GM12878 (cell line): ENCODE data around the gene SHB. TPM values are rescaled to one million over a fixed set of nuclear protein-coding genes. Genes with fewer than 3 reads are reported as not detected.

ENCODE experiments used
- ATAC-seq: fragments of 200-7000 bp; cut with Tn5 transposase; 3 replicates; pipeline ENCODE4 v1.9.1; 2020; ENCODE audit warnings: mild to moderate bottlenecking, moderate library complexity
- BruUV-seq: library from RNA; stranded (reverse); fragments of 400-500 nt; replicated peaks from 2 replicates; lab custom pipeline; 2021; lab: Mats Ljungman, UMichigan
- CTCF ChIA-PET: fragments of 300-600 bp; sonication (Branson Sonifier 250); formaldehyde crosslinking; extraction: SDS; loops from one replicate; lab custom pipeline; 2021; ENCODE audit warnings: inconsistent platforms; lab: Yijun Ruan, JAX
- POLR2A ChIA-PET: fragments of 350-600 bp; formaldehyde crosslinking; extraction: SDS; loops from one replicate; lab custom pipeline; 2021; ENCODE audit warnings: inconsistent platforms; lab: Charles Lee
- RAD21 ChIA-PET: fragments of 300-600 bp; sonication (Branson Sonifier 250); formaldehyde crosslinking; loops from one replicate; lab custom pipeline; 2023; ENCODE audit warnings: antibody characterized with exemption; ENCODE audit not compliant: unreplicated experiment; lab: Charles Lee
- SMC1A ChIA-PET: fragments of 300-600 bp; sonication (Branson Sonifier 250); formaldehyde crosslinking; loops from one replicate; lab custom pipeline; 2023; ENCODE audit not compliant: unreplicated experiment, uncharacterized antibody; lab: Charles Lee
- DNase-seq: peaks from one replicate; pipeline ENCODE4 v3.0.0-alpha.2; 2011; ENCODE audit warnings: low read depth, low spot score
- FAIRE-seq: peaks from 3 replicates; lab custom pipeline; 2011; peaks lifted over from hg19 to GRCh38; lab: Jason Lieb, UNC
- H2AFZ ChIP-seq: 2 replicates; pipeline ENCODE4 v1.6.0; 2011; ENCODE audit warnings: low read depth, low read length, control low read depth; ENCODE audit not compliant: control insufficient read depth
- H3K27ac ChIP-seq: 2 replicates; pipeline ENCODE4 v1.5.1; 2011; ENCODE audit warnings: control low read depth; ENCODE audit not compliant: control insufficient read depth, insufficient read depth
- H3K27me3 ChIP-seq, 2 experiments: replicated peaks in 1 of 2; 2 replicates each; pipeline versions ENCODE4 v1.6.0 to v1.6.1; 2011; ENCODE audit warnings: low read length in 1 of 2; ENCODE audit not compliant: control insufficient read depth in 2 of 2, insufficient read depth in 2 of 2
- H3K36me3 ChIP-seq, 2 experiments: 2 replicates each; pipeline ENCODE4 v1.5.1; 2011; ENCODE audit warnings: low read length in 1 of 2; ENCODE audit not compliant: control insufficient read depth in 2 of 2, insufficient read depth in 2 of 2
- H3K4me1 ChIP-seq: 2 replicates; pipeline ENCODE4 v1.6.1; 2011; ENCODE audit warnings: mild to moderate bottlenecking, low read length, moderate library complexity, mixed read lengths; ENCODE audit not compliant: control insufficient read depth, insufficient read depth
- H3K4me2 ChIP-seq: 2 replicates; pipeline ENCODE4 v1.6.0; 2011; ENCODE audit warnings: control low read depth; ENCODE audit not compliant: control insufficient read depth, insufficient read depth
- H3K4me3 ChIP-seq: fragments of 200-600 bp; sonication (generic); 2 replicates; pipeline ENCODE4 v1.5.1; 2016
- H3K79me2 ChIP-seq: 2 replicates; pipeline ENCODE4 v1.6.0; 2011; ENCODE audit warnings: low read length; ENCODE audit not compliant: control insufficient read depth, insufficient read depth
- H3K9ac ChIP-seq: 2 replicates; pipeline ENCODE4 v1.8.0; 2011; ENCODE audit warnings: low read length, control low read depth, mixed read lengths; ENCODE audit not compliant: control insufficient read depth, insufficient read depth
- H3K9me3 ChIP-seq: replicated peaks from 3 replicates; pipeline ENCODE4 v1.5.1; 2011; ENCODE audit warnings: mild to moderate bottlenecking, low read length; ENCODE audit not compliant: control insufficient read depth, insufficient read depth
- H4K20me1 ChIP-seq: 2 replicates; pipeline ENCODE4 v1.6.0; 2011; ENCODE audit not compliant: control insufficient read depth, insufficient read depth
- E4F1 ChIP-seq: fragments of 450-650 bp; IDR thresholded peaks from 2 replicates; pipeline ENCODE4 v1.6.1; 2018; ENCODE audit warnings: borderline replicate concordance, mild to moderate bottlenecking; ENCODE audit not compliant: partially characterized antibody
- FOS ChIP-seq: IDR thresholded peaks from 3 replicates; pipeline ENCODE4 v1.6.1; 2011; ENCODE audit warnings: borderline replicate concordance; ENCODE audit not compliant: insufficient read length; ENCODE audit errors: extremely low read depth
- FOXK2 ChIP-seq: fragments of 450-650 bp; IDR thresholded peaks from 2 replicates; pipeline ENCODE4 v1.6.1; 2017; ENCODE audit warnings: mild to moderate bottlenecking, moderate library complexity
- FOXM1 ChIP-seq: IDR thresholded peaks from 2 replicates; pipeline ENCODE4 v1.6.1; 2012; ENCODE audit warnings: low read depth, mild to moderate bottlenecking, inconsistent platforms, low read length, moderate library complexity
- LARP7 ChIP-seq: fragments of 450-650 bp; IDR thresholded peaks from 2 replicates; pipeline ENCODE4 v1.6.1; 2017; ENCODE audit warnings: mild to moderate bottlenecking
- NR2C1 ChIP-seq: fragments of 450-650 bp; IDR thresholded peaks from 2 replicates; pipeline ENCODE4 v1.6.1; 2017; ENCODE audit warnings: antibody characterized with exemption, mild to moderate bottlenecking, moderate library complexity
- NR2C2 ChIP-seq: IDR thresholded peaks from 2 replicates; pipeline ENCODE4 v1.6.1; 2011; ENCODE audit warnings: borderline replicate concordance, low read depth; ENCODE audit not compliant: control insufficient read depth, insufficient read length
- POLR2AphosphoS2 ChIP-seq: IDR thresholded peaks from 2 replicates; pipeline ENCODE4 v1.6.1; 2011; ENCODE audit warnings: low read depth, mild to moderate bottlenecking, low read length, improper control_type of control experiment, moderate library complexity
- RCOR1 ChIP-seq: conservative IDR thresholded peaks from 2 replicates; pipeline ENCODE4 v1.6.1; 2012; ENCODE audit warnings: low read depth, low read length, improper control_type of control experiment
- RELA ChIP-seq: fragments of 450-650 bp; IDR thresholded peaks from 2 replicates; pipeline ENCODE4 v1.8.0; 2014; ENCODE audit warnings: borderline replicate concordance; ENCODE audit not compliant: partially characterized antibody
- SUPT20H ChIP-seq: IDR thresholded peaks from 2 replicates; pipeline ENCODE4 v1.6.1; 2011; ENCODE audit warnings: low read depth, mild to moderate bottlenecking, low read length, moderate library complexity, borderline replicate concordance; ENCODE audit not compliant: control insufficient read depth
- ZBTB11 ChIP-seq: fragments of 450-650 bp; formaldehyde crosslinking; IDR thresholded peaks from 2 replicates; pipeline ENCODE4 v1.5.0; 2022; ENCODE audit warnings: mild to moderate bottlenecking, missing genetic modification characterization
- WGBS: methylation state at CpG from one replicate; pipeline ENCODE4 v1.1.6; 2016; ENCODE audit warnings: low lambda C conversion rate; ENCODE audit not compliant: insufficient replicate concordance, insufficient coverage; ENCODE audit errors: missing lambda C conversion rate; 5-methylcytosine and 5-hydroxymethylcytosine counted together
- in situ Hi-C: fragments of 300-500 bp; cut with MboI; formaldehyde crosslinking; loops from 9 replicates; pipeline ENCODE4 v1.14.3; 2018; ENCODE audit warnings: mixed read lengths
- intact Hi-C: fragments of 100-400 bp; cut with micrococcal nuclease; formaldehyde crosslinking; loops from one replicate; pipeline ENCODE4 v1.14.2; 2022; ENCODE audit not compliant: unreplicated experiment
- polyA plus RNA-seq, 11 experiments: library from polyadenylated mRNA; depleted of rRNA in 4 of 11; unstranded in 6 of 11; stranded (reverse) in 5 of 11; fragments of >200 nt; fragmentation: Nextera tagmentation in 4 of 11; fragmentation: Illumina TruSeq in 1 of 11; extraction: Ambion mirVana in 4 of 11; extraction: Trizol in 1 of 11; gene quantifications; 1 replicate in 1 of 11; 2 replicates in 10 of 11; pipeline versions ENCODE4 v1.2.1 to v1.2.3, GENCODE V29; 2011 to 2016; ENCODE audit warnings: inconsistent platforms in 2 of 11, missing spikeins in 2 of 11, low read depth in 1 of 11
- total RNA-seq, 4 experiments: library from RNA; depleted of rRNA in 3 of 4; stranded (reverse); fragments of >200 nt in 3 of 4; fragmentation: Illumina TruSeq in 1 of 4; extraction: Trizol in 1 of 4; gene quantifications; 2 replicates each; pipeline versions ENCODE4 v1.2.1 to v1.2.3, GENCODE V29; 2013 to 2021
- TF ChIP-seq, protein P1 (sequence below): fragments of 450-650 bp; IDR thresholded peaks from 2 replicates; pipeline ENCODE4 v1.6.1; 2014; ENCODE audit warnings: mild to moderate bottlenecking

SHB gene
- total and polyA plus RNA-seq, 10 of the 15 experiments (the other 5 are each of a cell fraction or from before 2014, with no cell fraction given): 0.29 to 6.2 (median 1.3) TPM

- ChIA-PET CTCF (interaction anchor here (1.2 to 10.1 kb wide), 2 partner anchors 13 to 50 kb away, joined by 3 to 148 read pairs; no protein-coding TSS in a partner anchor), POLR2A (interaction anchor here (8.6 kb wide), 1 partner anchor 12 kb away, joined by 96 read pairs; no protein-coding TSS in a partner anchor), RAD21 (interaction anchor here (1.5 to 9.3 kb wide), 2 partner anchors 13 to 83 kb away, joined by 3 to 205 read pairs; no protein-coding TSS in a partner anchor), SMC1A (interaction anchor here (0.9 to 17.1 kb wide), 3 partner anchors 12 to 56 kb away, joined by 3 to 359 read pairs (median 3); no protein-coding TSS in a partner anchor)
- Histone ChIP-seq H3K9ac (no peak overlapping the region), H3K4me2 (no peak overlapping the region), H3K27me3 (no peaks in the 10 kb centered on the region), H3K4me1 (peaks cover 10% of the 10 kb centered on the region), H3K4me3 (no peak overlapping the region), H2AFZ (no peak overlapping the region), H3K36me3 (no peaks in the 10 kb centered on the region), H3K9me3 (no peaks in the 10 kb centered on the region), H4K20me1 (no peaks in the 10 kb centered on the region), H3K27ac (no peak overlapping the region), H3K79me2 (no peaks in the 10 kb centered on the region)
- intact Hi-C loops: loop anchor here (2.0 kb wide), 1 partner anchor 21 kb away; no protein-coding TSS in a partner anchor
- no TSS peak for BruUV-seq
- DNase-seq: no peak
- no peak for FAIRE-seq
- TF ChIP-seq NR2C1 (no peak), FOXM1 (no peak), NR2C2 (no peak), LARP7 (no peak), POLR2AphosphoS2 (no peak), RELA (no peak), FOS (no peak), SUPT20H (no peak), E4F1 (no peak), ZBTB11 (no peak), FOXK2 (no peak), RCOR1 (no peak)
- TF ChIP-seq, protein P1, sequence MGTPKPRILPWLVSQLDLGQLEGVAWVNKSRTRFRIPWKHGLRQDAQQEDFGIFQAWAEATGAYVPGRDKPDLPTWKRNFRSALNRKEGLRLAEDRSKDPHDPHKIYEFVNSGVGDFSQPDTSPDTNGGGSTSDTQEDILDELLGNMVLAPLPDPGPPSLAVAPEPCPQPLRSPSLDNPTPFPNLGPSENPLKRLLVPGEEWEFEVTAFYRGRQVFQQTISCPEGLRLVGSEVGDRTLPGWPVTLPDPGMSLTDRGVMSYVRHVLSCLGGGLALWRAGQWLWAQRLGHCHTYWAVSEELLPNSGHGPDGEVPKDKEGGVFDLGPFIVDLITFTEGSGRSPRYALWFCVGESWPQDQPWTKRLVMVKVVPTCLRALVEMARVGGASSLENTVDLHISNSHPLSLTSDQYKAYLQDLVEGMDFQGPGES: no peak
- no peak for ATAC-seq
- in situ Hi-C loops: no loop called here
- WGBS: 18% methylated on average over 2 of the region's 2 CpGs
Observed at GRCh38 chr9:38103340-38103739, 34.3 kb upstream of the SHB start.
